ENCODE data around the gene MGAT2.

Gene MGAT2

DNA sequence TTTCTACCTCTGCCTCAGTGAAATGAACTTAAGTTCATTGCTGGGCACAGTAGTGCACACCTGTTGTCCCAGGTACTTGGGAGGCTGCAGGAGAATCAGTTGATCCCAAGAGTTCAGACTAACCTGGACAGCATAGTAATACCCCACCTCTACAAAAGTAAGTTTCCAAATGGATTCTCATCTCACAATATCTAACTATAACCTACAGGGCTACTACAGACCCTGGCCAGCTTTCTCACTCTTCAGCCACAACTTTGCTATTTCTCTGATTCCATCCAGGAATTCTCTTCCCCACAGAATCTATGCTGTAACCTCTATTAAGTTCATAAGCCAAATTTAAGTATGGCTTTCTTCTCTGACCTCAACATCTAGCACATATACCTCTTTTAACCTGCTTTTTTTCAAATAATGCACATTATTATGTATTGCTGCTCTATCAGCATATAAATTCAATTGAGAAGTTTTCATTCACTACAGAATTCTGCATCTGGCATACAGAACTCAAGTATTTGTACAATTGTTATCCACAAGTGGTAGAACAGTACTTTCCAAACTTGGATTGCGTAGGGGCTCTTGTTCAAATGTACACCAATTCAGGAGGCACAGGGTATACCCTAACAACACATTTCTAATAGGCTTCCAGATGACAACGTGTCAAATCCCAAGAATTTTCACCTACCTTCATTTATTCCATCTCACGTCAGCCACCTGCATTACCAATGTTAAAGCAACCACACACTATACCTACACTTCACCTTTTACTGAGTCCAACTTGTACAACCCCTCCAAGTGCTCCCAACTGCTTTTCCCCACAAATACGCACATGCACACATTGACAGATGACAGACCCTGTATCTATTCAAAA lies 38.3 kb upstream of the MGAT2 start:
- peak overlapping the region; percentile 100 for H3K4me3 ChIP-seq (ENCODE audit: low read depth, low read length)
- DNase-seq (ENCODE audit: low read depth): no peak
- TF ChIP-seq, protein P1, sequence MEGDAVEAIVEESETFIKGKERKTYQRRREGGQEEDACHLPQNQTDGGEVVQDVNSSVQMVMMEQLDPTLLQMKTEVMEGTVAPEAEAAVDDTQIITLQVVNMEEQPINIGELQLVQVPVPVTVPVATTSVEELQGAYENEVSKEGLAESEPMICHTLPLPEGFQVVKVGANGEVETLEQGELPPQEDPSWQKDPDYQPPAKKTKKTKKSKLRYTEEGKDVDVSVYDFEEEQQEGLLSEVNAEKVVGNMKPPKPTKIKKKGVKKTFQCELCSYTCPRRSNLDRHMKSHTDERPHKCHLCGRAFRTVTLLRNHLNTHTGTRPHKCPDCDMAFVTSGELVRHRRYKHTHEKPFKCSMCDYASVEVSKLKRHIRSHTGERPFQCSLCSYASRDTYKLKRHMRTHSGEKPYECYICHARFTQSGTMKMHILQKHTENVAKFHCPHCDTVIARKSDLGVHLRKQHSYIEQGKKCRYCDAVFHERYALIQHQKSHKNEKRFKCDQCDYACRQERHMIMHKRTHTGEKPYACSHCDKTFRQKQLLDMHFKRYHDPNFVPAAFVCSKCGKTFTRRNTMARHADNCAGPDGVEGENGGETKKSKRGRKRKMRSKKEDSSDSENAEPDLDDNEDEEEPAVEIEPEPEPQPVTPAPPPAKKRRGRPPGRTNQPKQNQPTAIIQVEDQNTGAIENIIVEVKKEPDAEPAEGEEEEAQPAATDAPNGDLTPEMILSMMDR (IDR thresholded peaks at IDR 0.05; ENCODE audit: low read depth, low read length): no peak
- TF ChIP-seq POLR2A (IDR thresholded peaks at IDR 0.05; ENCODE audit: extremely low read depth, insufficient read length): peak; percentile 27

DNA sequence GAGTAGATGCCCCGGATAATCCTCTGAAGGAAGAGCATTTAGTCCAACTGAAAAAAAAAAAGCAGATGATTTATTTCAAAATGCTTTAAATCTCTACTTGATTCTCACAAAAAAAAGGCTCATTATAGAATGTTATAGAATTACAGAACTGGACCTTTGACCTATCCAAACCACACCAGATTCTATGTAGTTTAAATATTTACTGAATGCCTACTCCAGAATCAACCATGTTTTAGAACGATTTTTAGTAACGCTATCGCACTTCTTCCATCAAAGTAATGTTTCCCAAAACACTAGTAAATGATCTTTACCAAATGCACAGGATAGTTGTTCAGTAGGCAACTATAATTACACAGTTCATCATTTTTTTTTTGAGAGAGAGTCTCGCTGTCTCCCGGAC lies 37.0 kb upstream of the MGAT2 start:
- no peak for DNase-seq (ENCODE audit: low read depth)
- peak overlapping the region; percentile 100 for H3K4me3 ChIP-seq (ENCODE audit: low read depth, low read length)

DNA sequence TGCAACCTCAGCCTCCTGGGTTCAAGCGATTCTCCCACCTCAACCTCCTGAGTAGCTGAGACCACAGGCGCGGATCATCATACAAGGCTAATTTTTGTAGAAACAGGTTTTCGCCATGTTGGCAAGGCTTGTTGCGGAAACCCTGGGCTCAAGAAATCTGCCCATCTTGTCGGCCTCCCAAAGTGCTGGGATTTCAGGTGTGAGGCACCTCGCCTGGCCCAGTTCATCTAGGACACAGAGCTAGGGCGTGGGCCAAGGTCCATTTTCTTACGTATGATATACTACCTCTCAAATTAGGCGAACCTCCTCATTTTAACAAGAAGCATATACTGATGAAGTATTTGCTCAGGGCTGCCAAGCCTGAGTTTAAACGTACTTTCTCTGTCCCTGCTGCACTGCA lies 36.5 kb upstream of the MGAT2 start:
- peak overlapping the region; percentile 100 for H3K4me3 ChIP-seq (ENCODE audit: low read depth, low read length)
- DNase-seq (ENCODE audit: low read depth): no peak
- no peak for TF ChIP-seq MYC (IDR thresholded peaks at IDR 0.05; ENCODE audit: low read depth, low read length)
- TF ChIP-seq POLR2A (IDR thresholded peaks at IDR 0.05; ENCODE audit: extremely low read depth, insufficient read length): no peak
- TF ChIP-seq, protein P2, sequence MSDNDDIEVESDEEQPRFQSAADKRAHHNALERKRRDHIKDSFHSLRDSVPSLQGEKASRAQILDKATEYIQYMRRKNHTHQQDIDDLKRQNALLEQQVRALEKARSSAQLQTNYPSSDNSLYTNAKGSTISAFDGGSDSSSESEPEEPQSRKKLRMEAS (IDR thresholded peaks at IDR 0.05; ENCODE audit: low read depth, low read length): no peak
- TF ChIP-seq, protein P1 (IDR thresholded peaks at IDR 0.05; ENCODE audit: low read depth, low read length): no peak

More for the DNA sequence above, 37.0 kb upstream of the MGAT2 start:
- TF ChIP-seq, protein P2 (IDR thresholded peaks at IDR 0.05; ENCODE audit: low read depth, low read length): no peak
- TF ChIP-seq, protein P1 (IDR thresholded peaks at IDR 0.05; ENCODE audit: low read depth, low read length): no peak
- TF ChIP-seq POLR2A (IDR thresholded peaks at IDR 0.05; ENCODE audit: extremely low read depth, insufficient read length): no peak
- no peak for TF ChIP-seq MYC (IDR thresholded peaks at IDR 0.05; ENCODE audit: low read depth, low read length)

DNA sequence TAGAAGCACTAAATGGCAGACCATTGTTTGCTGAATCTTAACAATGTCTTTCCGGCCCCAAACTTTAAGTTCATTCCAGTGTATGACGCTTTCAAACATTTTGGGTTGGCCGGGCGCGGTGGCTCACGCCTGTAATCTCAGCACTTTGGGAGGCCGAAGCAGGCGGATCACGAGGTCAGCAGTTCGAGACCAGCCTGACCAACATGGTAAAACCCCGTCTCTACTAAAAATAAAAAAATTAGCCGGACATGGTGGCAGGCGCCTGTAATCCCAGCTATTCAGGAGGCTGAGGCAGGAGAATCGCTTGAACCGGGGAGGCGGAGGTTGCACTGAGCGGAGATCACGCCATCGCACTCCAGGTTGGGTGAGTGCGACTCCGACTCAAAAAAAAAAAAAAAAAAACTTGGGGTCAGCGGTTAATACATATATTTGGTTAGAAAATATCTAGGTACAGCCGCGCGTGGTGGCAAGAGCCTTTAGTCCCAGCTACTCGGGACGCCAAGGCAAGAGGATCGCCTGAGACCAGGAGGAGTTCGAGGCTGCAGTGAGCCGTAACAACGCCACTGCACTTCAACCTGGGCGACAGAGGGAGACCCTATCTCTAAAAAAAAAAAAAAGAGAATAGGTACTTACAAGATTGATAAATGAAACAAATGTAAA lies 35.5 kb upstream of the MGAT2 start:
- H3K4me3 ChIP-seq (ENCODE audit: low read depth, low read length): peak overlapping the region; percentile 100
- peak; percentile 34 for DNase-seq (ENCODE audit: low read depth)

DNA sequence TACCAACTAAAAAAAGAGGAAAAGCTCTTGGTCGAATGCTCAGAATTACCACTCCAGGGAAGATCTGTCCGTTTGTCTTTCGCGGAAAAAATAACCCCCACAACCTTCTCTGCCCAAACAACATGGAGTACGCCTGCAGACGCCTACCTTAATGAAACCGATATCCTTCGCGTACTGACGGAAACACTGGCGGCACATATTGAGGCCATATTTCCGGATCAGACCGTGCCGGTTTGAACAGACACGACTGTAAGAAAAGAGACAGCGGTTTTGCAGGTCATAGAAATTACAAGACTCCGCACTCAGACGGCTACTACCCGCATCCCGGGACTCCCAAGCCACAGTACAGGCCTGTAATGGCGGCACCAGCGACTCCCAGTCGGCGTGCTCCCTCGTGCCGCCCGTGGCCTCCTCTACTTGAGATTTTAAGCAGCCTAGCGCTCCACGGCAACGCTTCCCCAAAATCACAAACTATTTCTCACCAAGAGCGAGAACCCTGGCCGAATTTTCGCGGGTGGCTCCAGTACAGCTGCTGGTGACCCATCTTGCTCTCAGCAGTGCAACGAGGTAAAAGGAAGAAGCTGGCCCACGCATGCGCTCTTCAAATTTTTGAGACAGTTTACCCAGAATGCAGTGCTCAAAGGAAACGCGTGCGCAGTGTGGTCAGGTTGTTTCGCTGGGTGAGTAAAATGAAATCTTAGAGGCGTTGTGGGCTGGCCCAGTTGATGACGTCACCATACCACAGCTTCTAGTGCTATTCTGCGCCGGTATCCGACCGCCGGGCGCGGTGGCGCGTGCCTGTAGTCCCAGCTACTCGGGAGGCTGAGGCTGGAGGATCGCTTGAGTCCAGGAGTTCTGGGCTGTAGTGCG lies 34.6 kb upstream of the MGAT2 start, which contains the start of gene RPS29:
Gene RPS29 (minus strand): TSS at position 578 of the 870 bp plus-strand sequence. CDS start 34 bp downstream, at position 544.
- peak; percentile 88 for TF ChIP-seq POLR2A (IDR thresholded peaks at IDR 0.05; ENCODE audit: extremely low read depth, insufficient read length)
- TF ChIP-seq, protein P2 (IDR thresholded peaks at IDR 0.05; ENCODE audit: low read depth, low read length): peak; percentile 71
- peak; percentile 95 for TF ChIP-seq MYC (IDR thresholded peaks at IDR 0.05; ENCODE audit: low read depth, low read length)
- TF ChIP-seq, protein P1 (IDR thresholded peaks at IDR 0.05; ENCODE audit: low read depth, low read length): no peak
- DNase-seq (ENCODE audit: low read depth): peak; percentile 98
- peak within 1 kb of the TSS; percentile 100 for H3K4me3 ChIP-seq (ENCODE audit: low read depth, low read length)
